WI38 (cell line): ENCODE measurements around the gene FSD1.

ENCODE experiments used
- H3K4me3 ChIP-seq: 2 replicates; pipeline ENCODE4 v1.5.1; 2011; ENCODE audit warnings: low read depth, mild to moderate bottlenecking, control low read depth, low read length
- CTCF ChIP-seq: IDR thresholded peaks from 2 replicates; pipeline ENCODE4 v1.5.1; 2012; ENCODE audit warnings: low read depth, mild to moderate bottlenecking, control low read depth, low read length

The FSD1 gene

GRCh38 chr19:4368128-4368820 is 63.9 kb downstream of the FSD1 start:
- H3K4me3 ChIP-seq, result no peak overlapping the region

GRCh38 chr19:4369109-4369887 is 64.9 kb downstream of the FSD1 start:
- no peak for TF ChIP-seq CTCF
- no peak overlapping the region for H3K4me3 ChIP-seq

More at GRCh38 chr19:4368128-4368820, 63.9 kb downstream of the FSD1 start:
- TF ChIP-seq CTCF, result no peak

GRCh38 chr19:4369888-4370260 is 65.5 kb downstream of the FSD1 start:
- no peak overlapping the region for H3K4me3 ChIP-seq
- TF ChIP-seq CTCF, result no peak

- no peak overlapping the region for H3K4me3 ChIP-seq
- no peak for TF ChIP-seq CTCF
Measured at GRCh38 chr19:4370418-4371041, 66.1 kb downstream of the FSD1 start.

GRCh38 chr19:4371247-4372164 is 67.1 kb downstream of the FSD1 start:
- no peak for TF ChIP-seq CTCF

GRCh38 chr19:4372165-4373012 is 68.0 kb downstream of the FSD1 start:
- no peak for TF ChIP-seq CTCF
- H3K4me3 ChIP-seq, result no peak overlapping the region

More at GRCh38 chr19:4371247-4372164, 67.1 kb downstream of the FSD1 start:
- H3K4me3 ChIP-seq, result no peak overlapping the region
